Measurements from ENCODE around the gene DGKB.

The DGKB gene

GRCh38 chr7:14773729-14774271 lies 128.8 kb downstream of the DGKB start:
- Histone ChIP-seq H3K27ac (no peak overlapping the region), H3K4me3 (ENCODE audit: low read depth in 1 of 2, low read length in 1 of 2) (no peak overlapping the region), H3K9me3 (no peaks in the 10 kb centered on the region), H3K27me3 (no peaks in the 10 kb centered on the region), H3K36me3 (no peaks in the 10 kb centered on the region), H3K4me1 (ENCODE audit: control insufficient read depth in 1 of 2, insufficient read depth in 1 of 2, low read depth in 1 of 2, low read length in 1 of 2) (no peaks in the 10 kb centered on the region)
- no peak for TF ChIP-seq CTCF (IDR thresholded peaks at IDR 0.05)

DNA sequence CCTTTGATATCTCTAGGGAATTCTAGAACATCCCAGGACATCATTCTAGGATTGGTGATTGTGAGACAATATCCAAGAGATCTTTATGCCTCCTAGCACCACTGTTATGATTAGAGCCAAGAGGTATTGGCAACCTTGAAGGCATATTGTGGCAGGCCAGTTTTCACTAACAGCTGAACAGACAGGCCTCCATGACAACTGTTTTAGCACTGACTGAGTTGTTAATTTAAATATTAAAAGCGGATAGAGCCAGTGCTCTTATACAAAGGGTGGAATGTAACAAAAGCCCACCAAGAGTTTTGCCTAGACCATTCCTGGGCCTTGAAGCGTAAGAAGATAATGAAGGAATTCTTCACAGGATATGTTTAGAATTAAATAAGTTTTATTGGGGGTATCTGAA lies 131.9 kb downstream of the DGKB start:
- no peak for TF ChIP-seq CTCF (IDR thresholded peaks at IDR 0.05)
- Histone ChIP-seq H3K36me3 (no peaks in the 10 kb centered on the region), H3K4me1 (ENCODE audit: control insufficient read depth in 1 of 2, insufficient read depth in 1 of 2, low read depth in 1 of 2, low read length in 1 of 2) (no peaks in the 10 kb centered on the region), H3K9me3 (no peaks in the 10 kb centered on the region), H3K27ac (no peak overlapping the region), H3K4me3 (ENCODE audit: low read depth in 1 of 2, low read length in 1 of 2) (no peak overlapping the region), H3K27me3 (no peaks in the 10 kb centered on the region)

DNA sequence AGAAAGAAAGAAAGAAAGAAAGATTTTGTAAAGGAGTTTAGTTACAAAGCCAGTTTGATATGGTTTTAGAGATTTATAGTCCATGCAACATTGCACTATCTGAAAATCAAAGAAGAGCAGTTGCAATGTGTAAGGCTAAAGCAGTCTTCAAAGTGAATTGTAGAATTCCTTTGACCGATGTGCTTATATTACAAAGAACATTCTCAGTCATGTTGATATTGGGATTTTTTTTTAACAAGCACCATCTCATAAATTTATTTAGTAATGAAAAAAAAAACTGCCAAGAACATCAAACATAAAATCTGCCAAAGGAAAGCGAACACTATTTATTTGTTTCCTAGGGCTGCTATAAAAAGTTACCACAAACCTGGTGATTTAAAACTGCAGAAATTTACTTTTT lies 133.3 kb downstream of the DGKB start:
- H3K36me3 ChIP-seq: no peaks in the 10 kb centered on the region
- no peaks in the 10 kb centered on the region for H3K27me3 ChIP-seq
- no peaks in the 10 kb centered on the region for H3K9me3 ChIP-seq
- no peak overlapping the region for H3K27ac ChIP-seq
- no peak overlapping the region for H3K4me3 ChIP-seq (ENCODE audit: low read depth in 1 of 2, low read length in 1 of 2)
- no peak for TF ChIP-seq CTCF (IDR thresholded peaks at IDR 0.05)
- H3K4me1 ChIP-seq (ENCODE audit: control insufficient read depth in 1 of 2, insufficient read depth in 1 of 2, low read depth in 1 of 2, low read length in 1 of 2): no peaks in the 10 kb centered on the region

DNA sequence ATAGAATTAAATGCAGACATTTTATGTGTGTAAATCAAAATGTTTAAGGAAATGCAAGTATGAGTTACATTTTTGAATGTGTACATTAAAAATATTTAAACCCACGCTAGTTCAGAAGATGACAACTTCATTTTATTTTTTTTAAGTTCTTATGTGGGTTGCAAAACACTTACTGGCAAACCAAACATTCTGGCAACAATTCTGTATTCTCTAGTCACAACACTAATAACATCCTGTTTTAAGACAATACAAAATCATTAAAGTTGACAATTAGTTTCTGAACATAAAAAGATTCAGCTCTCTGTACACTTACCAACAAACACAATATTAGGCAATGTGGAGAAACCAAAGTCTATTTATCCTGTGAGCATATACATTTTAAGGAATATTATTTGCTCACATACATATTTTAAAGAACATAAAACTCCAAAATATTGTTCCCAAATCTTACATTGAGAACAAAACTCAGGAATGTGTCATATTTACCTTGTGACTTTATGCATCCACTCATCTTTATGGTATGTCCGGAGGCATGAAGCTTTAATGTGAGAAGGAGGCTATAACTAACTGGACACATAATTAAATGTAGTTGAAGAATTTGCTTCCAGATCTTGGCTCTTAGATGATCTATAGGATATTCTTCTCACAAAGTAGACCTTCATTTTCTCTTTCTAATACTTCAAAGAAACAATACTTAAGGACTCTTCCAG lies 134.7 kb downstream of the DGKB start:
- H3K27me3 ChIP-seq: no peaks in the 10 kb centered on the region
- H3K4me3 ChIP-seq (ENCODE audit: low read depth in 1 of 2, low read length in 1 of 2): no peak overlapping the region
- no peaks in the 10 kb centered on the region for H3K9me3 ChIP-seq
- no peak for TF ChIP-seq CTCF (IDR thresholded peaks at IDR 0.05)
- H3K4me1 ChIP-seq (ENCODE audit: control insufficient read depth in 1 of 2, insufficient read depth in 1 of 2, low read depth in 1 of 2, low read length in 1 of 2): no peaks in the 10 kb centered on the region
- H3K27ac ChIP-seq: no peak overlapping the region
- no peaks in the 10 kb centered on the region for H3K36me3 ChIP-seq

- Histone ChIP-seq H3K27me3 (no peaks in the 10 kb centered on the region), H3K4me3 (ENCODE audit: low read depth in 1 of 2, low read length in 1 of 2) (no peak overlapping the region), H3K36me3 (no peaks in the 10 kb centered on the region), H3K9me3 (no peaks in the 10 kb centered on the region), H3K4me1 (ENCODE audit: control insufficient read depth in 1 of 2, insufficient read depth in 1 of 2, low read depth in 1 of 2, low read length in 1 of 2) (no peaks in the 10 kb centered on the region), H3K27ac (no peak overlapping the region)
- TF ChIP-seq CTCF (IDR thresholded peaks at IDR 0.05): no peak
Measured at GRCh38 chr7:14766747-14767146, 135.8 kb downstream of the DGKB start.
